ENCODE measurements around the gene MAP2K1. TPM values are rescaled to one million over a fixed set of nuclear protein-coding genes. Genes with fewer than 3 reads are reported as not detected.
"Not testable (repeated sequence)": the region's sequence is repeated elsewhere in the genome, so short reads cannot be mapped to it uniquely, and the experiment has no call there.

Gene MAP2K1
- total RNA-seq, 1 donor from 2014 or later, result 84.3 TPM

DNA sequence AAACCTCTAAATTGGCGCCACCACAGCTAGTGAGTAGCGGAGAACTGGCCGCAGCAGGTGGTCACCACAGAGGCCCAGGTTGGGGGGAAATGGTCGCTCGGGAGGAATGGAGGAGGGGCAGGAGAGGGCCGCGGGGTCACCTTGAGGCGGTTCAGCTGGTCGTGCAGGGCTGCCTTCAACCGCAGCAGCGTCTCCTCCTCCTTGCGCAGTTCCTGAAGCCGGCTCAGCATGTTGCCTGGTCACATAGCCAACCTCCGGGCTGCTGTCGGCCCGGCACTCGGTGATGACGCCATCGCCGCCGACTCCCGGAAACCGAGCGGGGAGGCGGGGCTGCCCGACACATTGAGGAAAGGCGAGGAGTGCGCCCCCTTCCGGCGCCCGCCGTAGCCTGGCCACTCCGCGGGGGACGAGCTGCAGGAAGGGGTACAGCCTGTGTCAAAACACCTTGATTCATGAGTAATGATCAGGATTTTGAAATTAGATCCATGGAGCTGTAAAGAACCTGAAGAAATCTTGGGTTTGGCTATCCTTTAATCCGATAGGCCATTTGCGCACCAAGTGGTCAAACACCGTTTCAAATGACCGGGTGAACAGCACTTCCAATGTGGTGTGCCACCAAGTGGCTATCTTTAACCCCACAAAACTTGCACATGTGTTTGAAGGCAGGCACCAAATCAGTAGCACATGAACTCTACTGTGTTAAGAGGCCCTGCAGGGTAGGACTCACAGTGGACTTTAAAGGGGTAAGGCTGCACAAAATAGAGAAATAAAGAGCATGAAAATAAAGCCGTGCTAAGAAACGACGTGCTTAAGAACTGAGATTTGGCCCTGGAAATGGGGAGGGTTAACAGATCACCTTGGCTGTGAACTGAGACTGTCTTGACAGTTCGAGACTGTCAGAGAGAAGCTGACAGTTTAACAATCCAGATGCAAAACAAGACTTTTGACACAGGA lies 111.1 kb downstream of the MAP2K1 start, which contains the start of gene SNAPC5:
SNAPC5 (minus strand) TSS at position 261 of the 954 bp plus-strand sequence; CDS start at position 230, 31 bp downstream.
- peak; percentile 42 for DNase-seq (ENCODE audit: low read depth)
- peak within 1 kb of the TSS; percentile 71 for H3K4me3 ChIP-seq (ENCODE audit: low read depth, low read length)
- TF ChIP-seq, protein P1, sequence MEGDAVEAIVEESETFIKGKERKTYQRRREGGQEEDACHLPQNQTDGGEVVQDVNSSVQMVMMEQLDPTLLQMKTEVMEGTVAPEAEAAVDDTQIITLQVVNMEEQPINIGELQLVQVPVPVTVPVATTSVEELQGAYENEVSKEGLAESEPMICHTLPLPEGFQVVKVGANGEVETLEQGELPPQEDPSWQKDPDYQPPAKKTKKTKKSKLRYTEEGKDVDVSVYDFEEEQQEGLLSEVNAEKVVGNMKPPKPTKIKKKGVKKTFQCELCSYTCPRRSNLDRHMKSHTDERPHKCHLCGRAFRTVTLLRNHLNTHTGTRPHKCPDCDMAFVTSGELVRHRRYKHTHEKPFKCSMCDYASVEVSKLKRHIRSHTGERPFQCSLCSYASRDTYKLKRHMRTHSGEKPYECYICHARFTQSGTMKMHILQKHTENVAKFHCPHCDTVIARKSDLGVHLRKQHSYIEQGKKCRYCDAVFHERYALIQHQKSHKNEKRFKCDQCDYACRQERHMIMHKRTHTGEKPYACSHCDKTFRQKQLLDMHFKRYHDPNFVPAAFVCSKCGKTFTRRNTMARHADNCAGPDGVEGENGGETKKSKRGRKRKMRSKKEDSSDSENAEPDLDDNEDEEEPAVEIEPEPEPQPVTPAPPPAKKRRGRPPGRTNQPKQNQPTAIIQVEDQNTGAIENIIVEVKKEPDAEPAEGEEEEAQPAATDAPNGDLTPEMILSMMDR (conservative IDR thresholded peaks at IDR 0.05; ENCODE audit: low read depth, low read length), result peak; percentile 91

DNA sequence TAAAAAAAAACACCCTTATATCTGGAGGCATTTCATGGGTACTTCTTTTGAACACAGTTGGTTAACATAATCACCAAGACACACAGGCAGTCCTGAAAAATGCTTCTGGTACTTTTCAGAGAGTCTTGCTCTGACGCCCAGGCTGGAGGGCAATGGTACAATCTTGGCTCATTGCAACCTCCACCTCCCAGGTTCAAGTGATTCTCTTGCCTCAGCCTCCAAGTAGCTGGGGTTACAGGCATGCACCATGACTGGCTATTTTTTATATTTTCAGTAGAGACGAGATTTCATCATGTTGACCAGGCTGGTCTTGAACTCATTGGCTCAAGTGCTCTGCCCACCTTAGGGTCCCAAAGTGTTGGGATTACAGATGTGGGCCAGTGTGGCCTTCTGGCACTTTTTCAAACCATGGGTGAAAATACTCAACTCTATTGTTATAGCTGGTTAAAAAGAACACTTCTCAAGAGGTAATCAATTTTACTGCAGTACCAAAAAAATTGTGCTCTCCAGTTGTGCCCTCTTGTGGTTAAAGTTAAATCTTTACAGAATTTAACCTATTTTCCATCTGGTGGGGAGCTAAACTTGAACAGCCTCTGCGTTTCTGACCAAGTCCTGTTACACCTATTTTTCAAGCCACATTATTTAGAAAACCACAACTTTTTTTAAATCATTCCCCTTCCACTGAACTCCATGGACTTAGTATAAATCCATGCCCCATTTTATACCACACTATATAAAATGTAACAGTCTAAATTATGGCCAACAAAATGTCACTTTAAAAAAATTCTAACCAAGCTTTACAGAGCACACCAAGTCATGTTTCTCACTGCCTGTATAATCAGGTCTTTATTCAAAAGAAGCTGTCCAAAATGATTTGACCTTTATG lies 112.0 kb downstream of the MAP2K1 start:
- no peak for DNase-seq (ENCODE audit: low read depth)
- TF ChIP-seq, protein P1 (conservative IDR thresholded peaks at IDR 0.05; ENCODE audit: low read depth, low read length), result peak; percentile 43
- no peak overlapping the region for H3K4me3 ChIP-seq (ENCODE audit: low read depth, low read length)

DNA sequence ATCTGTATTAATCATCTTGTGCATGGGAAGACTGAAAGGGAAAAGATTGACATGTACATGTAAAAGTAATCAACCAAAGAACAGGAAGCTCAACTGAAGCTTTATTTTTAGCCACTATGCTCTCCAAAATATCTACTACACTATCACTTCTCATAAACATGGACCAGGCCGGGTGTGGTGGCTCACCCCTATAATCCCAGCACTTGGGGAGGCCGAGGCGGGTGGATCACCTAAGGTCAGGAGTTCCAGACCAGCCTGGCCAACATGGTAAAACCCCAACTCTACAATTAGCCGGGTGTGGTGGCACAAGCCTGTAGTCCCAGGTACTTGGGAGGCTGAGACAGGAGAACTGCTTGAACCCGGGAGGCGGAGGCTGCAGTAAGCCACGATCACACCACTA lies 113.6 kb downstream of the MAP2K1 start:
- DNase-seq (ENCODE audit: low read depth); H3K4me3 ChIP-seq (ENCODE audit: low read depth, low read length): not testable (repeated sequence)

DNA sequence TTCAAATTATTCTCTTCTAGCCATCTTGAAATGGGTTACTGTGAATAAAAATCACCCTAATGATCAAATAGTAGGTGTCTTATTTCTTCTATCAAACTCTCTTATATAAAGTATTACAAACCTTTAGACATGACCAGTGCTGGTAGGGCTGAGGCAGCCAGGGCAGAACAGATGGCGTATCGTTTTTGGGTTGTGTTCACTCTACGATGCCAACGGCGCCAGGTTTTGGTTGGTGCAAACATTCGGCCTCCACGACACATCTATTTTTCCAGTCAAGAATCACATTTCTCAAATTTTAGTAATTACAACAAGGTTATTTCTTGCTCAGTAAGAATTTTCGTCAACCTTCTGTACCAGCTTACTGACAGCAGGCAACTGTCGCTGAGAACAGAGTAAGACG lies 115.8 kb downstream of the MAP2K1 start:
- H3K4me3 ChIP-seq (ENCODE audit: low read depth, low read length), result peak overlapping the region; percentile 62
- no peak for DNase-seq (ENCODE audit: low read depth)

DNA sequence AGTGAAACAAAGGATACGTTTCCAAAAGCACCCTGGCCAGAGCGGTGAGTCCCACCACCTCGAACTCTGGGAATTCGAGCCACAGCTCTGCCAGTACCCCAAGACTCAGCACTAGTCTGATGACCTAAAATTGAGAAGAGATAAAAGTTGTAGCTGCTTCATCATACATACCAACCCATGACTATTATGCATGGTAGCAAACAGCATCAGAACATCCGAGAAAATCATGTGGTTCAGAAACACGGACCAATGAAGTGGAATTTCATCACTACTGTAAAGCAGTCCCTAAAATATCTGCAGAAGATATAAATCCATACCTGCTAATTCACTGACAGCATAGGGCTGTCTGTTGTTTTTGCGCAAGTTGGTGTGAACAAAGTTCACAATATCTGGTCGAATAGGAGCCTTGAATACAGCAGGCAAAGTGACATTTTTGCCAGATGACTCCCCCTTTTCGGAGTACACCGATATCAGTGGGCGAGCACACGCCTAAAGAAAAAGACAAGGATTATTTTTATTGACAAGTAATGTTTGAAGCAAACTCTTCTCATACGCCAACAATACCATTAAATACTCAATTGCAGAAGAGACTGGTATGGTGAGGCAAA lies 116.4 kb downstream of the MAP2K1 start:
- peak overlapping the region; percentile 62 for H3K4me3 ChIP-seq (ENCODE audit: low read depth, low read length)
- not testable (repeated sequence) for DNase-seq (ENCODE audit: low read depth)

More for the DNA sequence above, 115.8 kb downstream of the MAP2K1 start:
- TF ChIP-seq, protein P1 (conservative IDR thresholded peaks at IDR 0.05; ENCODE audit: low read depth, low read length), result no peak

DNA sequence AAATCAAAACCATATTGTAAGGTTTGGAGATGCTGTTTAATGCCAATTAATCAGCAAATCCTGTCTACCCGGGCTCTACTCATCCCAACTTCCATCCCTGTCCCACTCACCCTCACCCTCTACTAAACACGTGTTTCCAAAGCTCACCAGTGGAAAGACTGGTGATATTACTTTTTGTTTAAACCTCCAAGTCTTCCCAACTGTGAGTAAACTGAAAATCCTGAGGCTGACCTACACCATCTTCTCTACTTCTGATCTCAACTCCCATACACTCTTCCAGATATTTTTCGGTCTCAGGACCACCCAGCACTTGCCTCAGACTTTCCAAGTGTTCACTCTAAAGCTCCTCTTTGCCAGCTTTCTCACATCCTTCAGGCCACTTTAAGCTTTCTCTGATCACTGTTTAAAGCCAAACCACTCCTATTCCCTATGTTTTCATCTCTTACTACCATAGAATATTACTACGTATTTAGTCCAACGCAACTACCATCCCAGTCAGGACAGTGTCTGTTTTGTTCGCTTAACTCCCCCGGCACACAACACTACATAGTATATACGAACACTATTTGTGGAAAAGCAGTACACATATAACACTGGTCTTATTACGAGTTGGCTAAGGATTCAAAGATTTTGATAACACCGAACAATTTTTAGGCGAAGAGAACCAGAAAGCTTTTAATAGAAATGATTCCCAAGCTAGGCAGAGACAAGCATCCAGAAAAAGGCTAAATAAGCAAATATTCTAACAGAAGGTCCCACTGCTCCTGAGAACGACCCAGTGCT lies 117.3 kb downstream of the MAP2K1 start:
- no peak for DNase-seq (ENCODE audit: low read depth)
- H3K4me3 ChIP-seq (ENCODE audit: low read depth, low read length), result peak overlapping the region; percentile 62
- TF ChIP-seq, protein P1 (conservative IDR thresholded peaks at IDR 0.05; ENCODE audit: low read depth, low read length), result no peak

Measured in epithelial cell of proximal tubule (primary cell).